Measurements from ENCODE around the gene C1GALT1C1L.
A peak's percentile ranks its signal among the peaks of the same experiment; 100 is the strongest.
"Not testable (repeated sequence)": the region's sequence is repeated elsewhere in the genome, so short reads cannot be mapped to it uniquely, and the experiment has no call there.

The C1GALT1C1L gene

DNA sequence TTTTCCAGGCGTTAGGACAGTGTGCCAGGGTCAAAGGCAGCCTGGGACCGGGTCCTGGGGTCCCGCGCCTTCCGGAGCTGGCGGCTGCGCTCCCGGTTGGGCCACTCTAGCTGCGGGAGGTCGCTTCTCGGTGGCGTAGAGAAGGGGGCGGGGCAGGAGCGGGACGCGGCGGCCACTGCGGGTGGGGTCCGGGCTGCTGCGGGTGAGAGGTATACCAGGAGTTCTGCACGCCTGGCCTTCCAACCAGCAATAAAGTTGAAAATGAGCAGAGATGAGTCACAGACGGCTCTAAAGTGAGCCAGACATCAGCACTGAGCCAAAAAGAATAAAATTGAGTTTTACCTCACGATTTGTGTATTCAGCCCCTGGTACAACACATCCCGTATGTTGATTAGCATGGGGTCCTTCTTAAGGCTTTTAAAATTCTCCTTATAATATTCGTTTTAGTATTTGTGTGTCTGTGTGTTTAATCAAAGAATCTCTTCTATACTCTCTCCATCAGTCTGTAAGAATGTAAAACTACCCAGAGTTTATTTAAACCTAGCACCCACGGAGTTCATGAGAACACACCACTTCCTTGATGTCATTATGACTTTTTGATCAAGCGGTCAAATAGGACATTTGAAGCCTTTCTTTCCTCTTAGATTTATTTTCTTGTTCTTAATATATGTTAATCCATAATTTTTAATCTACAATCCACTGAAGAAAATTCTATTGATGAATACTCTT is at the start of gene C1GALT1C1L:
C1GALT1C1L (minus strand) TSS at position 108 of the 729 bp plus-strand sequence; CDS start at position 1, 107 bp downstream.
- DNase-seq = peak; percentile 29

DNA sequence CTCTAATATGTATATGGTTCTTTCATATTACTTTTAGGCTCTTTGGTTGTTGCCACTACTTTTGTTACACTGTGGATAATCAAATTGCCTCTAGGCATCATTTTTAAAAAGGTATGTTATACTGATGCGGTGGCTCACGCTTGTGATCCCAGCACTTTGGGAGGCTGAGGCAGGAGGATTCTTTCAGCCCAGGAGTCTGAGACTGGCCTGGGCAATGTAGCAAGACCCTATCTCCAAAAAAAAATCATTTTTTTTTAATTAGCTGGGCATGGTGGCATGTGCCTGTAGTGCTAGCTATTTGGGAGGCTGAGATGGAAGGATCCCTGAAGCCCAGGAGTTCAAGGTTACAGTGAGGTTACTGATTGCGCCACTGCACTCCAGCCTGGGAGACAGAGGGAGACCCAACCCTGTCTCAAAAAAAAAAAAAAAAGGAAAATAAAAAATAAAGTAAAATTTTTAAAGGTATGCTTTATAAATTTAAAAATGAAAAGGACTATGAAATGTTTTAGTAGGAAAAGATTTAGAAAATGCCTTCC is 49.5 kb upstream of the C1GALT1C1L start:
- DNase-seq = no peak

DNA sequence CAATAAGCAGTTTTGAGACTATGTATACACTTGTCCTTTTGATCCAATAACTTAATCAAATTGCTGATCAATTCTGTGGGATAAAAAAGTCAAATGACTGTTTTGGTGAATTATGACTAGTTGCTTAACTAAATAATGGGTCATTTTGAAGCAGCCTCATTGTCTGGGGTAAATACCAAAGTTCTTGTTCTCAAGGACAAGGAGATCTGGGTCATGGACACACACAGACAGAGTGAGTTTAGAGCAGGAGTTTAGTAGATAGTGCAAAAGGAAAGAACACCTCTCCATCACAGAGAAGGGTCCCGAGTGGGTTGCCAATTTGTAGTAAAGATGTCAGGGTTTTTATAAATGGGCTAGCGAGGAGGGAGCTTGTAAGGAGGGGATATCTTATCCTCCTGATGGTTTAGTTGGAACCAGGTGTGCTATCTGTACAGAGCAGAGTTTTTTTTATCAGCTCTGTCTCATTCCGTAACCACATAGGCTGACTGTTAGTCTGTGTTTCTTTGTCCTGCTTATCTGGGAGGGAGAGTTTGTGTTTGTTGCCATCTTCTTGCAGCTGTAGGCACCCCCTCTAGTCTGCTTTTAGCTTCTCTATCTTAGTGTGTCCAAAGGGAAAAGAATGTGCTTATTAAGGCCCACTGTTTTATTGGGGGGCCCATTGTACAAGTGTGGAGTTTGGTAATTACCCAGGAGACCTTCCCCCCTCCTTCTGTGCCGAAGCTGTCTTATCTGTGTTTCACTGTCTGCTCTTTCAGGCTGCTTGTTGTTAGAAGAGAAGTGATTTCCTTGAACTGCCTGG is 48.7 kb upstream of the C1GALT1C1L start:
- peak; percentile 95 for DNase-seq

DNA sequence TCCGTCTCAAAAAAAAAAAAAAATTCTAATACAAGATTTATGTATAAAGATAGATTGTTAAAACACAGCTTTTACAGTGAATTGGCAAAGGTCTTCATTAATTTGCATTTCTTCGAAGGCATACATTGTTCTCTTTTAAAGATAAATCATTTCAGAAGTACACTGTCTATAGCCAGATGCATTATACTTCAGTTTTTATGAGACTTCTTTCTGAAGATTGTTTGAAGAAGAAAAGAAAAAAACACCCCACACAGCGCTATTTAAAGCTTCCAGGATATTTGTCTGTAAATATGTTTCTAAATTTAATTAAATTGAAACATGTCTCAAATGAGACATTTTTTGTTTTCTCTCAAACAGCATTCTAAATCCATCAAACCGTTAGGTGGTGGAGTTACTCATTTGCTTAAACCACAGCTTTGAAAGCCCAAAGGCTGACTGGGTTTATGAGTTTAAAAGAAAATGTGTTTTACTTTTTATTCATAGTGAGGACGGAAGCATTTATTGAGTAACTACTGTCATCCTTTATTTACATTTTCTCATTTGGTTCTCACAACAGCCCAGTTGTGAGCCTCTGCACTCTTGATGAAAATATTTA is 42.4 kb upstream of the C1GALT1C1L start:
- no peak for DNase-seq

DNA sequence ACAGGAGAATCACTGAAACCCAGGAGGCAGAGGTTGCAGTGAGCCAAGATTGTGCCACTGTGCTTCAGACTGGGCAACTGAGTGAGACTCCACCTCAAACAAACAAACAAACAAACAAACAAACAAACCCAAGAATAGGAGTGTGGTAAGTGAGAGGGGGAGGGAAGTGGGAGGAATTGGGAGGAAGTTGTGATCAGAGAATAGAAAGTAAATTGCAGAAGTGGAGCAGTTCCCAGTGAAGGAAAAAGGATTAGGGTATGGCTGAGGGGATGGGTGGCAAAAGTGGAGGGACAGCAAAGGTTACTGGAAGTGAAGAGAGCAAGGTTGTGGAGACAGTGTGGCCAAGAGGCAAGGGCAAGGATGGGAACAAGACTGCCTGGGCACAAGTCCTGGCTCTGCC is 41.1 kb upstream of the C1GALT1C1L start:
- DNase-seq = no peak

DNA sequence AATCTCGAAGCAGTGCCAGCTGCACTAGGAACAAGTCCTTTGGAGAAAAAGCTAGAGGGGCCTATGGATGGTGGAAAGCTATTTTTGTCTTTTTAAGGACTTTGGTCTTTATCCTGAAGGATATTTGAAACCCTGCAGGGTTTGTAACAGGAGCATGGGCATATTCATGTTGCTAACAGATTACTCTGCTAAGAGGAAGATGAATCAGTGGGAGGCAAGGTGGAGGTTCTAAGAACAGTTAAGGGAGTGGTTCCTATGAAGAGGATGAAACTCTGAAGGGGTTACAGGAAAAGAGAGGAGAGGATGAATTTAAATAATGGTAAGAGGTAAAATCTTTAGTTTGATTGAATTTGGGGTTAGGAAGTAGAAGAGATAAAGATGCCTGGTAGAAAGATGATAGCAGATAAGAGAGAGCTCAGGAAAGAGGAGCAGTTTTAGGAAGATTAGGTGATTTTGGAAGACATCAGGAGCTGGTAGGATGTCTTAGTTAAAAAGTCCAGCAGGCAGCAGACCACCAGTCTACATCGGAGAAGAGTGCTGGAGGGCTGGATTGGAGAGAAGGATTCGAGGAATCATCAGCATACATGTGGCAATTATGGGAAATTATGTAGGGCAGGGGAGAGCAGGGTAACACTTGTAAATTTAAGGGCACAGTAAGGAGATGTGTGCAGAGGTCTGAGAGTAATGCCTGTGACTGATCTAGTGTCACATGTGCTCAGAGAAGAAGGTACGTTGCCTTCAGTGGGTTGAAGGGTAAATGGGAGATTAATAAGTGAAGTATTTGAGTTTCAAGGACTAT is 39.3 kb upstream of the C1GALT1C1L start:
- no peak for DNase-seq

DNA sequence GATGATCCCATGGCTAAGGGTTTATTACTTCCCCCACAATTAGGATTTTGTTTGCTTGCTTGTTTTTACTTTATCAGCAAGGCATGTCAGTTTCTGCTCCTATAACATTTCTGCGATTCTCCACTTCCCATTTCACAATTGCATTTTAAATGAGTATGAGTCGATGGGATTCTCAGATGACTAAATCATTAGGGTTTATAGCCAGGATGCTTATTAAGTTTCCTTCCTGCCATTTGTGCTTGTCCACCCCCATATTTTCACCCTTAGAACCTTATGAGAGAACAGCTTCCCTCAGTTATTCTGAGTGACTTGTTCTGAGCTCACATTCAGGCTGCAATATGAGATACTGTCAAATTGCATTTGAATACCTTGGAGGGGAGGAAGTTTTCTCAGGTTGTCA is 37.9 kb upstream of the C1GALT1C1L start:
- no peak for DNase-seq

DNA sequence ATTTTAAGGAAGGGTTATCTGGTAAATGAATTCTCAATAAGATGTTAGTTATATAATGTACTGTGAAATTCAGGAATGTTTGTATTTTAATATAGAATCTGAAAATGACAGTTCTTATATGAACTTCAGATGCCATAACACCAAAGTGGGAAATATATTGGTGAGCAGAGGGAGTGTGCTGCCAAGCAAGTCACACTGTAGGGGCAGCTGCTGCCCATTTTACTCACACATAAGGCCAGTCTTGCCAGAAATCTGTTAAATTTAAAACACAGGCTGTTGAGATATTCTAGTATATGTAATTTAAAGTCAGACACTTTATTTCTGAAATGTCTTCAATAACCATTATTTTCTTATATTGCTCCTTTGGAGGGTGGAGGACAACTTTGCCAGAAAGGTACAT is 34.6 kb upstream of the C1GALT1C1L start:
- DNase-seq = no peak

DNA sequence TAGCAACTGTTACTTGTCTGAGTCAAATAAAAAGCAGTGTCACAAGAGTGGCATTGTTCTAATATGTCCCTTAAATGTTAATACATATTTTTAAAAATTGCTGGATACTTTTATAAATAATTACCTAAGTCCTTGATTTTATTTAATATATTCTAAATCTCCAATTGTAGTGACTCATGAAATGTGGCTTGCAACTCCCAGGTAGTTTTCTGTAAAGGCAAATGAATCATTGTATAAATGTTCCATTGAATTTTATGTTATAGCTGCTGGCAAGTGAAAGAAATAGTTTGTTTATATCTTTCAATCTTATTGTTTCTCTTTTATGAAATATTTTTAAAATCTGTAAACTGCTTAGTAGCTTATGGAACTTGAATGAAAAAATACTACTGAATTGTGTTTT is 32.7 kb upstream of the C1GALT1C1L start:
- DNase-seq = no peak

DNA sequence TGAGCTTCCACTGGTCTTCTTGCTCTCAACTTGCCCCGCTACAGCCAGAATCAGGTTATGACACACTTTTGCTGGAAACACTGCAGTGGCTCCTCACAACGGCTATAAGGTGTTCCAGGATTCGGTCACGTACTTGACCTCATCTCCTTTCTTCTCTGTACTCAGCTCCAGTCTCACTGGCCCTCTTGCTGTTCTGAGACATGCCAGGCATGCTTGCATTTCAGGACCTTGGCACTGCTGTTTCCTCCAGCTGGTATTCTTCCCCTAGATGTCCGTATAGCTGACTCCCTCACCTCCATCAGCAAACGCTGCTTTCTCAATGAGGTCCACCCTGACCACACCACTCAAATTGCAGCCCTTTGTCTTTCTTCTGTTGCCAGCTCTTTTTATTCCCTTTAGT is 31.9 kb upstream of the C1GALT1C1L start:
- DNase-seq = no peak

DNA sequence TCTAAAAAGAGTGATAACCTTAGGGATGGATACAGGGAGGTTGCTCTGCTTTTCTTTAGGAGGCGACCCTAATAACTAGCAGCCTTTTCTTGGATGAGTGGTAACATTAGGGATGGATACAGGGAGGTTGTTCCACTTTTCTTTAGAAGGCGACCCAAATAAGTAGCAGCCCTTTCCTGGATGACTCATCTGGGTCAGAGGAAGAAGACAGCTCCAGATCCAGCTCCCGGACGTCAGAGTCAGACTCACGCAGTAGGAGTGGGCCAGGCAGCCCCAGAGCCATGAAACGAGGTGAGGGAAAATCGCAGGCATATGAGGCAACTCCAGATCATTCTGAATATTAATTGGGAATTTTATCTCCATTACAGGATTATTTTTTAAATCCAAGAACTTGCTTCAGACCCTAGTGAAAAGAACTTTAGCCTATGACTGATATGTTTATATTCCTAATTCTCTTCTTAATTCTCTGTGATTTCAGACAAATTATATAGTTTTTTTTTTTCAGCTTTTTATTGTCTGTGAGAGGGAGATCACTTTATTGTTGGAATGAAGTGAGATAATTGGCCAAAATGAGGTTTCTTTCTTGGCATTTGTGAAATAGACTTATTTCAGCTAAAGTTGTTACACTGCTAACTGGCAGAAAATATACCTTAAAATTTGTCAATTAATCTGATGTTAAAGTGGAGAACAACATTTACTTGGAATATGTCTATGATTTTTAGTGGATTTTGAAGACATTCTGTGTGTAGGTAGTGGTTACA is 31.2 kb upstream of the C1GALT1C1L start:
- no peak for DNase-seq

DNA sequence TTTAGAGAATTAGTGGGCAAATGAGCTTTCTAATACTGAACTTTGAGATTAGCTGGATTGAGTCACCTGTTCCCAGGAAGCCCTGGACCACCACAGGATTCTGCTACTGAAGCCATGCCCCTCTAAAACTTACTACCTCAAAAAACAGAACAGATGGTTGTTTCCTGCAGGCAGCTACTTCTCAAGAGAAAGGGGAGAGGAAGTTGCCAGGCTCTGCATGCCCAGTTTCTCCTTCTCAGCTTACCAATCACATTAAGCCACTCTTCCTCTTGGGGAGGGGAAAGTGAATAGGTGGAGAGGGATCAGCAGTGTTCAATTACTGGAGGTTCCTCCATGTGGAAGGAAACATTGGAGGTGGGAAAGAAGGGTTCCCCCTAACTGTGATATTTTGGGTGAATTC is 24.9 kb upstream of the C1GALT1C1L start:
- no peak for DNase-seq

DNA sequence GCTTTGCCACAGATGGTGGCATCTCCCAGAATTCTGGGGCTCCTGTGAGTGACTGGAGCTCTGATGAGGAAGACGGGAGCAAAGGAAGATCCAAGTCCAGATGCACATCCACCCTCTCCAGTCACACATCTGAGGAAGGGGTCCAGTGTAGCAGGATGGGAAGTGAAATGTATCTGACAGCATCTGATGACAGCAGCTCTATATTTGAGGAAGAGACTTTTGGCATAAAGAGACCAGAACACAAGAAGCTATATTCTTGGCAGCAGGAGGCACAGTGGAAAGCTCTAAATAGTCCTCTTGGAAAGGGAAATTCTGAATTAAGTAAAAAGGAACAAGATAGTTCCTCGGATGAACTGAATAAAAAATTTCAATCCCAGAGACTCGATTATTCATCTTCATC is 23.5 kb upstream of the C1GALT1C1L start:
- no peak for DNase-seq

DNA sequence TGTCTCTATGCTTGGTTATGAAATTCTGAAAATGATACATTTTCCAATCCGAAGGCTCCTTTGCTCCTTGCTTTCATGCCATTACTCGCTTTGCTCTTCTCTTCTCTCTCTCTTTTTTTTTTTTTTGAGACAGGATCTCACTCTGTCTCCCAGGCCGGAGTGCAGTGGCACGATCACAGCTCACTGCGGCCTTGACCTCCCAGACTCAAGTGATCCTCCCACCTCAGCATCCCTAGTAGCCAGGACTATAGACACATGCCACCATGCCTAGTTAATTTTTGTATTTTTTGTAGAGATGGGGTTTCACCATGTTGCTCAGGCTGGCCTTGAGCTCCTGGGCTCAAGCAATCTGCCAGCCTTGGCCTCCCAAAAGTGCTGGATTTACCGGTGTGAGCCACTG is 21.9 kb upstream of the C1GALT1C1L start:
- not testable (repeated sequence) for DNase-seq

DNA sequence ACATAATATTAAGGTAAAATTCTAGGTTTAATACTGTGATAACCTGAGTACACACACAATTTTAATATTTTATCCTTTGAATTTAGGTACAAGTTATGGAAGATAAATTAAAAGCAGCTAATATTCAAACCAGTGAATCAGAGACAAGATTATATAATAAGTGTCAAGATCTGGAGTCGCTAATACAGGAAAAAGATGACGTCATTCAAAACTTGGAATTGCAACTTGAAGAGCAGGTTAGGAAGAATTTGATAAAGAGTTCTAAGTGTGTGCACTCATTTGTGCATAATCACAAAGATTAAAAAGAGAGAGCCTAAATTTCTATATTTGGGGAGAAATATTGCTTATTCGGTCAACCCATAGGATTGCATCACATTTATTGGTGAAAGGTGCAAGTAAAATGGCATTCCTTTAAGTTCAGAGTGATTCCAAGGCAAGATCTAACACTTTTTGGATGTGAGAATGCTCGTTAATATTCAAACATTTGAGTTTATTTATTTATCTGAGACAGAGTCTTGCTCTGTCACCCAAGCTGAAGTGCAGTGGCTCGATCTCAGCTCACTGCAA is 16.3 kb upstream of the C1GALT1C1L start:
- DNase-seq = no peak

DNA sequence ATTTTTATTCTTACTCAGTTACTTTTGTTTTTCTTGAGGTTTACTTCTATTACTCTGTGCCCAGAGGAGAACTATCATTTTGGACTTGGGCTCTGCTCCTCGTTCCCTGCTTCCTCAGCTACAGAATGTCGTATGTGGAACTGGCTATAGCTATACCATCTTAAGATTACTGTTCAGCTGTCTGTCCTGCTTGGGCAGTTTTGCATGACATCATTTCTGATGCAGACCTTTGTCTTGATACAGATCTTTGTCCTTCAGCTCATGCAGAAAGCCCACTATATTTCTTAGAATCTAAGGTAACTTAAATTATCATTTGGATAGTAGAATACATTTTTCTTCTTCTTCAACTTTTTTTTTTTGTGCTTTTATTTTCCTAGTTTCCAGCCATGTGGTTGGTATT is 13.8 kb upstream of the C1GALT1C1L start:
- DNase-seq = no peak

DNA sequence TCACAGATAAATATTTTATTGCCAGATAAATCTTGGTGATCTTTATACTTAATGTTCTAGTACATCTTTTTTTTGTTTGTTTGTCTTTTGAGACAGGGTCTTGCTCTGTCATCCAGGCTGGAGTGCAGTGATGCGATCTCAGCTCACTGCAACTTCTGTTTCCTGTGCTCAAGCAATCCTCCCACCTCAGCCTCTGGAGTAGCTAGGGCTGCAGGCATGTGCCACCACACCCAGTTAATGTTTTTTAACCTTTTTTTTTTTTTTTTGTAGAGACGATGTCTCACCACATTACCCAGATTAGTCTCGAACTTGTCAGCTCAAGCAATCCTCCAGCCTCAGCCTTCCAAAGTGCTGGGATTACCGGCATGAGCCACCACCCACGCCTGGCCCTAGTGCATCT is 9.1 kb upstream of the C1GALT1C1L start:
- DNase-seq = no peak

DNA sequence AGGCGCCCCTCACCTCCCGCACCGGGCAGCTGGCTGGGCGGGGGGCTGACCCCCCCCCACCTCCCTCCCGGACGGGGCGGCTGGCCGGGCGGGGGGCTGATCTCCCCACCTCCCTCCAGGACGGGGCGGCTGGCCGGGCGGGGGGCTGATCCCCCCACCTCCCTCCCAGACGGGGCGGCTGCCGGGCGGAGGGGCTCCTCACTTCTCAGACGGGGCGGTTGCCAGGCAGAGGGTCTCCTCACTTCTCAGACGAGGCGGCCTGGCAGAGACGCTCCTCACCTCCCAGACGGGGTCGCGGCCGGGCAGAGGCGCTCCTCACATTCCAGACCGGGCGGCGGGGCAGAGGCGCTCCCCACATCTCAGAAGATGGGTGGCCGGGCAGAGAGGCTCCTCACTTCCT is 1.6 kb upstream of the C1GALT1C1L start:
- DNase-seq = not testable (repeated sequence)

DNA sequence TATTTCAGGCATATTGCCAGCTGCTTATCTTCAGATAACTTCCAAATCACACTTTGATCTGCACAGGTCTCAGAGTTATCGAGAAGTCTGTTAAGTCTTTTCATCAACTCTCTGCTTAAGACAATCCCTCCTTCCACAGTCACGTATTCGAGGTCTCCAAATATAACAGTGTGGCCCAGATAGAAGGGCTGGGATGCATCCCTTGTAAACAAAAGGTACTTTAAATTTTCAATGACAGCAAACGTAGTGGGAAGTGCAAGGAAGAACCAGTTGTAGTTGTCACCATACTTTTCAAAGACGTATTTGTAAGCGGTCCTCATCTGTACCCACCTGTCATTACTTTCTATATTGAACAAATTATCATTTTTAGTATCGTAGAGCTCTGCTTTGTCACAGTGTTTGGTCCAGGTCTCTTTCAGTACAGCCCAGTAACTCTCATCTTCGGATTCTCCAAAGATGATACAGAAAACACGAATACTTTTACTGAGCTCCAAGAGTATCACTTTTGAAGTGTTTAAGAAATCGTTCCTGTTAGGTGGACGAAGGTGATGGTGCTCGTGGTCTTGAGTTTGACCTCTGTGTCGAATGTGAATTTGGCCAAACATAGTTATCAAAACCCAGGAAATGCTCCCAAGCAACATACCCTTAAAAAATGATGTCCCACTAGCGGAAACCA is 445 bp downstream of the C1GALT1C1L start:
- no peak for DNase-seq

DNA sequence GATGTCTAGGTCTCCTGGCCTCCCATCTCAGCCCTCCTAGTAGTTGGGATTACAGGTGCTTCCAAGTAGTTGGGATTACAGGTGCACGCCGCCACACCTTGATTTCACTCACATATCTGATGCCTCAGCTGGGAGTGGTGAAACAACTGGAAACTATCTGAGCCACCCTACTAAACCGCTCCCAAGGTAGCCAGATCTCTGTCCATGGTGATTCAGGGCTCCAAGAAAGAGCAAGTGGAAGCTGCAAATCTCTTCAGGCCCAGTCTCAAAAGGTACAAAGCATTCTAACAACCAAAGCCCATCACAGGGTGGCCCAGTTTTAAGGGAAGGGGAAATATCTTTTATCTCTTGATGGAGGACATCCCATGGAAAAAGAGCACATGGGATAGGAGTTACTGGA is 19.0 kb downstream of the C1GALT1C1L start:
- no peak for DNase-seq

DNA sequence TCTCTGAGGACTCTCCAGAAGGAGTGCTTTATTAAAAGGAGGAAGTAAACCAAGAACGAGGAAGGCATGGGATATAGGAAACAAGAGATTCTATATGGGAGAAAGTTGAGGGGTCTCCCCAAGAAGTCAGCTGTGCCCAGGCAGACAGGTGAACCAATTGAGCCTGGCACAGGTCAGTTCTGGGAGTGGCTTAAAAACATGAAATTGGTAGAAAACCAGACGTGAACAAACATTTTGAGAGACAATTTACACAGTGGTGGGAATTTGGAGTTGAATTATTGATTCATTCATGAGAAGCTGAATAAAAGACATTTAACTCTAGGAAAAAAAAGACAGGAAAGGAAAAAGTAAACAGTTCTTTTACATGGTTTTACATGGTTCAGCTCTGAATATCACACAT is 22.7 kb downstream of the C1GALT1C1L start:
- DNase-seq = no peak

All from hematopoietic multipotent progenitor cell treated with erythropoietin and hydrocortisone succinate and interleukin-3 and kit ligand, for 8 days (in vitro differentiated cells).